GM19395 (cell line): ENCODE measurements around the gene BPIFA2.
"Not testable (repeated sequence)": the region's sequence is repeated elsewhere in the genome, so short reads cannot be mapped to it uniquely, and the experiment has no call there.

ENCODE experiments used
- ATAC-seq: cut with Tn5 transposase; IDR thresholded peaks from one replicate; pipeline ENCODE4 v1.9.1; 2021; ENCODE audit warnings: mild to moderate bottlenecking, moderate library complexity; ENCODE audit not compliant: unreplicated experiment

Gene BPIFA2

GRCh38 chr20:33159713-33160112 is 8.2 kb upstream of the BPIFA2 start:
- ATAC-seq: no peak

- ATAC-seq: no peak
These were observed 7.3 kb upstream of the BPIFA2 start for GRCh38 chr20:33160681-33161080.

GRCh38 chr20:33162313-33162712 is 5.6 kb upstream of the BPIFA2 start:
- no peak for ATAC-seq

- ATAC-seq: no peak
These were observed 5.2 kb upstream of the BPIFA2 start for GRCh38 chr20:33162753-33163152.

GRCh38 chr20:33163856-33164762 is 3.9 kb upstream of the BPIFA2 start:
- no peak for ATAC-seq

GRCh38 chr20:33164763-33165095 is 3.2 kb upstream of the BPIFA2 start:
- ATAC-seq: no peak

GRCh38 chr20:33165416-33166055 is 2.4 kb upstream of the BPIFA2 start:
- no peak for ATAC-seq

GRCh38 chr20:33166533-33167113 is 1.3 kb upstream of the BPIFA2 start:
- no peak for ATAC-seq

GRCh38 chr20:33169176-33169794 is 1.3 kb downstream of the BPIFA2 start:
- ATAC-seq: no peak

GRCh38 chr20:33172781-33173180 is 4.8 kb downstream of the BPIFA2 start:
- ATAC-seq: no peak

GRCh38 chr20:33175123-33175522 is 7.2 kb downstream of the BPIFA2 start:
- no peak for ATAC-seq

- no peak for ATAC-seq
These were observed 8.1 kb downstream of the BPIFA2 start for GRCh38 chr20:33176101-33176500.

- no peak for ATAC-seq
These were observed 9.9 kb downstream of the BPIFA2 start for GRCh38 chr20:33177866-33178265.

- ATAC-seq: no peak
These were observed 10.8 kb downstream of the BPIFA2 start for GRCh38 chr20:33178726-33179125.

- ATAC-seq: no peak
These were observed 12.2 kb downstream of the BPIFA2 start for GRCh38 chr20:33180169-33180568.

- no peak for ATAC-seq
These were observed 13.6 kb downstream of the BPIFA2 start for GRCh38 chr20:33181482-33182093.

- no peak for ATAC-seq
These were observed 15.4 kb downstream of the BPIFA2 start for GRCh38 chr20:33183312-33183711.

- not testable (repeated sequence) for ATAC-seq
These were observed 17.2 kb downstream of the BPIFA2 start for GRCh38 chr20:33185031-33185590.

- ATAC-seq: no peak
These were observed 19.5 kb downstream of the BPIFA2 start for GRCh38 chr20:33187491-33187890.

GRCh38 chr20:33188421-33188820 is 20.5 kb downstream of the BPIFA2 start:
- ATAC-seq: no peak

GRCh38 chr20:33191484-33191883 is 23.5 kb downstream of the BPIFA2 start:
- no peak for ATAC-seq
